H1 (cell line): ENCODE measurements around the gene CRADD. TPM values are rescaled to one million over a fixed set of nuclear protein-coding genes. Genes with fewer than 3 reads are reported as not detected.

Experiments used
- POLR2A ChIP-seq, 2 experiments: IDR thresholded peaks; 1 replicate in 1 of 2; 2 replicates in 1 of 2; pipeline ENCODE4 v1.6.1; 2011; ENCODE audit warnings: low read depth in 2 of 2, low read length in 2 of 2, mild to moderate bottlenecking in 2 of 2; ENCODE audit errors: control extremely low read depth in 1 of 2
- RFX5 ChIP-seq: IDR thresholded peaks from 2 replicates; pipeline ENCODE4 v1.6.1; 2011; ENCODE audit warnings: low read depth, low read length, improper control_type of control experiment, borderline replicate concordance
- polyA plus RNA-seq, 7 experiments: library from polyadenylated mRNA; depleted of rRNA in 3 of 7; stranded (reverse) in 5 of 7; unstranded in 2 of 7; fragments of >200 nt in 5 of 7; fragments of 200-250 nt in 2 of 7; gene quantifications; 1 replicate in 5 of 7; 2 replicates in 1 of 7; 4 replicates in 1 of 7; pipeline versions ENCODE4 v1.2.1 to v1.2.3, GENCODE V29; 2011 to 2013; ENCODE audit warnings: missing spikeins in 2 of 7, mixed read lengths in 2 of 7
- total RNA-seq: library from RNA; stranded (reverse); fragmentation: NEBNext Ultra II Directional; extraction: Animal tissue kit (Norgen Biotek cat#: 25700); gene quantifications from 2 replicates; pipeline ENCODE4 v1.2.1, GENCODE V29; 2021

The CRADD gene
- total and polyA plus RNA-seq, 2 of the 8 experiments (the other 6 are each of a cell fraction or from before 2014, with no cell fraction given), result 8.1 to 15.4 TPM

GRCh38 chr12:93750056-93750455, 72.9 kb downstream of the CRADD start (continued):
- no peak for TF ChIP-seq RFX5
- no peak for TF ChIP-seq POLR2A (IDR thresholded peaks at IDR 0.05; ENCODE audit: control extremely low read depth in 1 of 2, low read depth in 2 of 2, low read length in 2 of 2)
- TF ChIP-seq, all 59 proteins: peak for 0
